NCI-H1105 (cell line): Measurements from ENCODE around the gene ADRA2C.

Experiments used
- DNase-seq: peaks from one replicate; lab custom pipeline; 2025; lab: John Stamatoyannopoulos, UW

ADRA2C gene

DNA sequence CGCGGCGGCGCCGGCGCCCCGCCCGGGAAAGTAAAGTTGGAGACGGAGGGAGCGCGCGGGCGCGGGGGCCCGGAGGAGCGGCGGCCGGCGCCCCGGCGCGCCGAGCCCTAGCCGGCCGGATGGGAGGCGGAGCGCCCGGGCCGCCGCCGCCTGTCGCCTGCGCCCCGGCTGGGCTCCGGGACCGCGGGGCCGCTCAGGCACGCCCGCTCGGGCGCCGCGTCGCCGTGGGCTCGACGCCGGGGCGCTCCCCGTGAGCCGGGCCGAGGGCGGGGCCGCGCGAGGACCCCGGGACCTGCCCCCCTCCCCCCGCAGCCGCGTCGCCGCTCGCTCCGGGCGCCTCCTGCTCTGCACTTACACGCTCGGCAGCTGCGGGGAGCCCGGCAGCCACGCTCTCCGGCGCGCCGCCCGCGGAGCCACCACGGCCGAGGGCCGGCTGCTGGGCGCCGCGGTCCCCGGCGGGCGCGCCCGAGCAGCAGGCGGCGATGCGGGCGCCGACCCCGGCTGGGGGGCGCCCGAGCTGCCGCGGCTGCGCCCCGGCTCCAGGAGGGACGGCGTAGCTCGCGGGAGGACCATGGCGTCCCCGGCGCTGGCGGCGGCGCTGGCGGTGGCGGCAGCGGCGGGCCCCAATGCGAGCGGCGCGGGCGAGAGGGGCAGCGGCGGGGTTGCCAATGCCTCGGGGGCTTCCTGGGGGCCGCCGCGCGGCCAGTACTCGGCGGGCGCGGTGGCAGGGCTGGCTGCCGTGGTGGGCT is at the start of gene ADRA2C:
TSS of gene ADRA2C (plus strand) at position 350 of the 749 bp plus-strand sequence. CDS start at position 572, 222 bp downstream.
- no peak for DNase-seq

DNA sequence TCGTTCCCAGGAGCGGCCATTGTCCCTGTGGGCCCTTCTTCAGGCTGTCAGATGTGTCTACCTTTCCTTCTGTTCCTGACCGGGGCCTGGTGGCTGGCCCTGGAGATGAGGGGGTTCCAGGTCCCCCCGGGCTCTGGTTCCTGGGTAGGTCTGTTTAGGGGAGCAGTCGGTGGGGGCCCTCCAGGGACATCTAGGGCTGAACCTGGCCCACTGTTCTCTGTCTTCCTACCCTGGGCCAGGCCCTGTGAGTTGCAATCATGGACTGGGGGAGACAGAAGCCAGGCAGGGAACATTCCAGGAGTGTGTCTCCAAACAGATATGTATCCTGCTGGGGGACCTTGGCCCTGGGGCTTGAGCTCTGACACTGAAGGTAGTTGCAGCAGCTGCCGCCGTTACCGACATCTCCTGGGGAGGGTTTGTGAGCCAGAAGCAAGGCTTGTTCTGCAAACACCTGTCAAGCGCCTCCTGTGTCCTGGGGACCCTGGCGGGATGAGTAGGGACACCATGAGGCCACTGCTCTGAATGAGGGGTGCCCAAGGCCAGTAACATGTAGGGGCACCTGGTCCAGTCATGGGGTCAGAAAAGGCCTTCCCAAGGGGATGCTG is 49.5 kb upstream of the ADRA2C start:
- DNase-seq: no peak

DNA sequence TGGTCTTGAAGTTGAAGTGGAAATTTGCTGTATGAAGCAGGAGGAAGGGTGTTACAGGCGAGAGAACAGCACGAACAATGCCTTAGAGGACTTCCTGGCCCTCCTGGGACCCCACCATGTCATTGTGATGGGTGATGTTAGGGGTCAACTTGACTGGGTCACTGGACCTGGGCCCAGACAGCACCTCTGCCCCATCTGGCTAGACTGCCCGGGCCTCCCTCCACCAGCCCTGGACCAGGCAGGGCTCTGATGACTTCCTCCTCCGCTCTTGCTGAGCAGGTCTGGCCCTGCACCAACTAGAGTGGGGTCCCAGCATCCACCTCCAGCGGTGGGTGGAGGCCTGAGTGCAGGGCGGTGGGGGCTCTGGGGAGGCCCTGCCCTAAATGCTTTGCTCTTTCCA is 48.9 kb upstream of the ADRA2C start:
- no peak for DNase-seq

DNA sequence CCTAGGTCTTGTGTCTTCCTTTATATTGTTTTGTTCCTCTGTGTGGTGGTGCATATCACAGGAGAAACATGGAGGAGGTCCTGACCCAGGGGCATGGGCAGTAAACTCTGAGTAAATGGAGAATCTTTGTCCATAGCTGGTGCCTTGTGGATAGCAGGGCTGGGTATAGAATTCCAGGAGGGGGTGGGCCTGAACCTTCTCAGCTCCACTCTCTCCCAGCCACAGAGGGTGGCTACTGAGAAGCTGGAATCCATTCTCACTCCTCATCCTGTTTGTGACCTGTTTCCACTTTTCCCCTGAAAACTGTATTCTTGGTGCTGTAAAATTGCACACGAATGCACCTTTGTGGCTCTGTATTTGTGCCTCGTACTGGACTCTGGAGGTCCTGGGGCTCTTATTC is 47.7 kb upstream of the ADRA2C start:
- DNase-seq: no peak

DNA sequence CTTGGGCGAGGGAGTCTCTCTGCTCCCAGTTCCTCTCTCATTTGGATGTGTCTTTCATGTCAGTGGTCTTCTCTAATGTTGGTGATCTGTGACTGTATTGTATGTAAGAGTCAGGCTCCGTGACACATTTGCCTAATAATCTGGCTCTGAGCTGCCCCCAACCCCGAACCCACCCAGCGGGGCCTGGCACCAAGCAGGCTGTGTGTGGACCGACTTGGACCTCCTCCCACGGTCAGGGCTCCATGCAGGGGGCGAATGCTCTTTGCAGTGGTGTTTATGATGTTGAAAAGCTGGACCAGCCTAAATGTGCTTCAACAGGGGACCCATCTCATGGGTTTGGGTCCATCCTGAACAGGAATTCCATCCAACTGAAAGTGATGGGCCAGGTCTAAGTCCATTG is 47.0 kb upstream of the ADRA2C start:
- no peak for DNase-seq

DNA sequence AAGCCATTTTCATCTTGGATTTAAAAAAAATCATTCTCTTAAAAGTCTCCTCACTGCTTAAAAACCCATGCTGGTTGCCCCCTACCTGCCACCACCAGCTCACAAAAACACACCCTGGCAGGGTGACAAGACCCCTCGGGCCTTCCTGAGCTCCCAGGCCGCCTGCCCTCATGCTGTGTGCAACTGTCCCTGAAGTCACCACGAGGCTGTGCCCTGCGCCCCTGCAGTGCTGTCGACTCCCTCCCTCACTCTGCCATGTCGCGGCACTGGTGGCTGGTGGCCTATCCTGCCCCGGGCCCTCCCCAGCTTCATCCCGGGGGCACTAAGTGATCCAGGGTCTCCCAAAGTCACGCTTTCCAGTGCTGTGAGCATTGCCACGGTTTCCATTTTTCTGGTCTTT is 46.3 kb upstream of the ADRA2C start:
- DNase-seq: no peak

DNA sequence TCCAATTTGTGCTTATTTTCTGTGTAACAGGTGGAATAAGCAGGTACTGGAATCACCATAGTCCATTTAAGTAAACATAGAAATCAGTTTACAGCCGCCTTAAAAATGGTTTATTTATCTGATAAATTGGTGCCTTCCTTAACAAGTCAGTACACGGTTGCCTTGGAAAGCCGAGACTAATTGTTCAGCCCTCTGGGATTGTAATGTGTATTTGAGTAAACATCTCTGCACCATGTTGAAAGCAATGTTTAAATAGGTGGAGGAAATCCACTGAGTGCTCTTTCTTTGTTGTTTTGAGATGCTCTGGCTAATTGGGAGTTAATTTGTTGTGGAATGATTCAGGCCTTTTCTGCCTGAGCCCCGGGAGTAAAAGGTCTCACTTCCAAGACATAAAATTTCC is 45.7 kb upstream of the ADRA2C start:
- DNase-seq: peak; percentile 39

DNA sequence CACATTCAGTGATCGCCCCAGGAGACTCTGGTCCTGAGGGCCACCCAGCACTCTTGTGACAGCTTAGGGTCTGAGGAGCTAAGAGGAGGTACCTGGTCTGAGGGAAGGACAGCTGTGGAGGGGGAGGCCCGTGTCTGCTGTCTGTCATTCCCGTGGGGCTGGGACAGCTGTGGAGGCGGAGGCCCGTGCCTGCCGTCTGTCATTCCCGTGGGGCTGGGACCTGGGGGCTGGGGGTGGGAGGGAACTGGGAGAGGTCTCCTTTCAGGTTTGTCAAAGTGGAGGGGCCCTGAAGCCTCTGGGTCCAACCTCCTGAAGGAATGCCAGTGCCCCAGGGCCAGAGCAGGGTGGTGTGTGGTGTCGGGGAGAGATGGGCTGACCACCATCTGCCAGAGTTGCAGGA is 45.0 kb upstream of the ADRA2C start:
- DNase-seq: no peak

DNA sequence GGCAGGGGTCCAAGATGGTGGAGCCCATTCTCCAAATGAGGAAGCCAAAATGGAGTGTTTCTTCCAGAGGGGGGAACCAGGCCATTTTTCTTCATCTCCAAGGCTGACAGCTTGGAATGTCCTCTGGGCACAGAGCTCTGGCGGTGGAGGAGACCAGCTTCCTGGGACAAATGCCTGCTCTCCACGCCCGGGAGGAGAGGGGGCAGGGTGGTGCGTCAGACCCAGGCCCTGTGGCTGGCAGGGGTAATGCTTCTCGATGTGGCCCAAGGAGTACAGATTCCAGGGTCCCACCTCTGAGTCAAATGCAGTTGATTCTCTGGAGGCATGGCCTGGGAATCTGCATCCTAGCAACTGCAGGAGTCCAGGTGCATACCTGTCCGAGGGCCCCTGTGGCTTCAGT is 44.6 kb upstream of the ADRA2C start:
- DNase-seq: no peak

DNA sequence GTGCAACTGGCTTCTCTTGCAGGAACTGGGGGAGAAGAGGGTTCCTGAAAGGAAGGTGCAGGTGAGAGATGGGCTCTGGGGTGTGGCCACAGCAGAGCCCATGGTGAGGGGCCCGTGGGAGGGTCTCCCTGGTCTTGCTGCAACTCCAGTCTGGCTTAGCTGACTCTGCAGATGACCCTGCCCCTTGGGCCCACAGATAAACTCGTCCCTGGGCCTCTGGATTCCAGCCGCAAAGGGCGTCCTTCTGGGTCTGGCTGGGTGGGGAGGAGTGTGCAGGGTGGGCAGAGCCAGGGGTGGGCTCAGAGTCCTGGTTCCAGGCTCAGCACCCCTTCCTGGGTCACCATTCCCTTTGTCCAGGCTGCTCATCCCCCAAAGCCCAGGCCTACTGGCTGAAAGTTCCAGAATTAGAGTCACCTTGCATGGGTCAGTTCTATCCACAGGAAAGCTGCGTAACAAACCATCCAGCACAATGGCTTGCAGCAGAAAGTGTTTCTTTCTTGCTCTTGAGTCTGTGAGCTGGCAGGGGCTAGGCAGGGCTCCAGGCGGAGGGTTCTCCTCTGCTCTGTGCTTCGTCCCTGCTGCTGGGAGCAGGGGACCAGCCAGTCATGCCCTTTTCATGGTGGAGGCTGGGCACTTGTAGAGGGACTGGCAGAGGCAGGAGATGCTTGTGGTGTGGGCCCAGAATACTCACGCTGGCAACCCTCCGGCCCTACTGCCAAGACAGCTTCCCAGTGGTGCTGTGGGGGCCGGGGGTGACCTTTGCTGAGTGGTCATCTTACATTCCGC is 43.5 kb upstream of the ADRA2C start:
- DNase-seq: no peak

DNA sequence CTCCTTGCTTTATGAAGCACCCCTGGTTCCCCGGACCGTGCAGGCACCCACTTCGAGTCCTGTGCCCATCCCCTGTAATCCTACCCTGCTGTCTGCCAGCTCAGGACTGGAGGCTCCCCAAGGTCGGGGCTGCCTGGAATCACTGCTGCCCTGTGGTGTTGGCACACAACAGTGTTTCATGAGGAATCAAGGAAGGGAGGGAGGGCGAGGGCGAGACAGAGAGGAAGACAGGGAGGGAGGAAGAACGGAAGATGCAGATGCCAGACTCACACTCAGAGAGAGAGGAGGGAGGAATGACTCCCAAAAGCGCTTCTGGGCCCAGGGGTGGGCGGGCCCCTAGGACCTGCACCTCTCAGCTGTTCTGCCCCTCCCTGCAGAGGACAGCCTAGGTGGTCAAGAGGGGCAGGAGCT is 42.9 kb upstream of the ADRA2C start:
- DNase-seq: no peak

DNA sequence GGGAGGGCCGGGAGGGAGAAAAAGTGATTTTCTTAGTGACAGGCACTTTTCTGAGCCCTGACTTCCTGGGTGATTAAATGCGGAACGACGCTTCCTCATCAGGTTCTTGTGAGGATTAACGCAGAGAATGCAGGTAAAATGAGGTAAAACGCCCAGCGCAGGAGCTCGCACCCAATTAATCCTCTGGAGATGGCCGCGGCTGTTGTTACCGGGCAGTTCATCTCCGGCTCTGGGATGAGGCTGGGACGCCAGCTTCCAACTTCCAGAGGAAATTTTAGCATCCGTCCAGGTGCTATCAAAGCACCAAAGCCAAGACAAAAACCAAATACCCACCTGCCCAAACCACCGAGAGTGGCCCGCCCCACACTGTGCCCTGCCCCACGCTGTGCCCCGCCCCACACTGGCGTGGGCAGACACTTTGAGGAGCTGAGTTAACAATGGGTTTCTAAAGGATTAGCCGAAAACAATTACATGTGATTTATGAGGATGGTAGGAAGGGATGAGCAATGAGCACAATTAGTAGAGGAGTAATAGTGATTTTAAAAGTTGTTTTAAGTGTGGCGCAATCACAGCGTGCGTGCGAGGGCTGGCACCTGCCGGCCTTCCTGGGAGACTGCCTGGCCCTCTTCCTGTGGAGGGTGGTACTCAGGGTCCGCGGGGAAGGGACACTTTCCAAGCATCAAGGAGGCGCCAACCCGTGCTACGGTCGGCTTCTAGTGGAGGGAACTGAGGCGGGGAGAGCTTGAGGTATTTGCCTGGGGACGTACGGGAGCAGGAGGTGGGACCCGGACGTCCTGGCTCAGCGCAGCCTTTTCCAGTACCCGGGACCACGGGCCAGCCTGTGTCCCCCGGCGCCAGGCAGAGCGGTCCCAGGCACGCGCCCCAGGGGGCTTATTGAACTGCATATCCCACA is 41.6 kb upstream of the ADRA2C start:
- no peak for DNase-seq

DNA sequence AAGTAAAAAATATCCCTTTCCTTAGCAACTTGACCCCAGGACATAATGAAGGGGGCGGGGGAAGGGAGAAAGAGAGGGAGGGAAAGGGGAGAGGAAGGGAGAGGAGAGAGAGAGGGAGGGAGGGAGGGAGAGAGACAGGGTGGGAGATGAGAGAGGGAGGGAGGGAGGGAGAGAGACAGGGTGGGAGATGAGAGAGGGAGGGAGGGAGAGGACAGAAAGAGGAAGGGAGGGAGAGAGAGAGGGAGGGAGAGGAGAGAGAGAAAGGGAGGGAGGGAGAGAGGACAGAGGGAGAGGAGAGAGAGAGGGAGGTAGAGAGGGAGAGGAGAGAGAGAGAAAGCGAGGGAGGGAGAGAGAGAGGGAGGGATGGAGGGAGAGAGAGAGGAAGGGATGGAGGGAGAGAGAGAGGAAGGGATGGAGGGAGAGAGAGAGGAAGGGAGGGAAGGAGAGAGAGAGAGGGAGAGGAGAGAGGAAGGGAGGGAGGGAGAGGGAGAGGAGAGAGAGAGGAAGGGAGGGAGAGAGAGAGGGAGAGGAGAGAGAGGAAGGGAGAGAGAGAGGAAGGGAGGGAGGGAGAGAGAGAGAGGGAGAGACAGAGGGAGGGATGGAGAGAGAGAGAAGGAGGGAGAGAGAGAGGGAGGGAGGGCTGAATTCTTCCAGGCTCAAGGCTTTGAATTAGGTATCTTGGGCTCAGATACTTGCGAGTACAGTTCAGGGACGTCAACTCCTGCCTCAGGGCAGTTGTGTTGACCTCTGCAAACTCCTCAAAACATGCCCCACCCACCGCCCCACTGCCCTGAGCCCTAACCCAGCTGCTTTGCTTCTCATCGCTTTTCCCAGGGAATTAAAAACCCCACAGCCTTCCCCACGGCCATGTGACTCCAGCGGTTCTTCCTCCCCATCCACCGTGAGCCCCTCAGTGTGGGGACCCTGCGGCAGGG is 40.0 kb upstream of the ADRA2C start:
- no peak for DNase-seq

DNA sequence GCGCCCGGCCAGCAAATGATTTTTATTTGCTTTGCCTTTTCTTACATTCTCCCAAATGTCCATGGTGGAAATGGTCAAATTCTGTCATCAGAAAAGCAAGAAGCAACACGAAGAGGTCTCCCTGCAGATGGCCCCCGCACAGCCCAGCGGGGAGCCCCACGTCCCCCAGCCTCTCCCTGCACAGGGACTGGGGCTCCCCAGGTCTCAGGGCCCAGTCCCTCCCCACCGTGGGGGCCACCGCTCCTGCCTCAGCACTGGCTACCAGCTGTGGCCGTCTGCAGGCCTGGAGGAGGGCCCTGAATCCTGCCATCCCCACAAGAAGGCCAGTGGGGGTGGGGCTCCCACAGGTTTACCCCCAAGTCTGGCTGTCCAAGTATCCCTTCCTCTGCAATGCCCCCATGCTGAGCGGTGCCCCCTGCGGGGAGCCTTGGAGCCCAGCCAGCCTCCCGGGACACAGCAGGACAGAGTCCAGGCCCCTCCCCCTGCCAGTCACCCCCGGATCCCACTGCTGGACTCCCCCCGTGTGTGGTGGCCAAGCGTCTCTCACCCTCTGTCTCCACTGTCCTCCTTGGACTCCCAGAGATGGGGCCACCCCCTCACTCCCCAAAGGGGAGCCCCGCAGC is 38.2 kb upstream of the ADRA2C start:
- DNase-seq: no peak

DNA sequence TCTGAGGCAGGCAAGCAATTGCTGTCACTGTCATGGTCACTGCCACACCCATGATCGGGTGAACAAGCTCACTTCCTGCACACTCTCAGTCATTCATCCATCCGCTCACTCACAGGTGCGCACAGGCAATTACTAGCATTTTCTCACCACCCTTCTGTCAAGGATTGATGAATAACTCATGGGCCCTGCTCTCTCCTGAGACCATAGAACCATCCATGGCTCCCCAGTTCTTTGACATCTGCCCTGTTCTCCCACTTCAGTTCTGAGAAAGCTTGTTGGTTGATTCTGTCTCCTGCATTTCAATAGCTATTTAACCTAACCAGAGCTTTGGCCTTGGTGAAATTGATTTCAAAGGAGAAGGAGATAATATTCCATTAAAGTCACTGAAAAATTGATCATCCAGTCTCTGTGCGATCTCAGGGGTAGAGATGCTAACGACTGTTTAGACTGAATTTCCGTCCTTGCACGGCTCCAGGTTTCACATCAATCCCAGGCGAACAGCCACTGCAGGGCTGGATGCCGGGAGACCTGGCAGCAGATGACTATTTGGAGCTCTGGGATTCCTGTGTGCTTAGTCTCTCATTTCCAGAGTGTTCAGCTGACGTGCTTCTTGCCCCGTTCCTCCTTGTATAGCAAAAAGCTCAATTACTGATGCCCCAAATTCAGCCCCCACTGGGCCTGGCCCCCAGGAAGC is 36.9 kb upstream of the ADRA2C start:
- no peak for DNase-seq

DNA sequence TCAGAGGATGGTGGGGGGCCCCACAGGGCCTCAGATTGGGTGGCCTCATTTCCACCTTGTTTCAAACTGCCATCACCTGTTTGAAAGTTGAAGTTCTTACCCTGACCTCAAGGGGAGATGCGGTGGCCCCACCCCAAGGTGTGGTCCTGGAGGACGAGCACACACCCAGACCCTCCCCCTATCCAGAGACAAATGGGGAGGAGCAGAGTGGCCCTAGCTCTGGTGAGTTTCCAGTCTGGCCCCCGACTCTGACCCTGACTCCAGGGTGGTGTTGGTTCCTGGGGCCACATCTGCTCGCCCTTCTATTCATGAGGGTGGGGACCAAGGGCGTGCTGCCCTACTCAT is 36.3 kb upstream of the ADRA2C start:
- DNase-seq: no peak

DNA sequence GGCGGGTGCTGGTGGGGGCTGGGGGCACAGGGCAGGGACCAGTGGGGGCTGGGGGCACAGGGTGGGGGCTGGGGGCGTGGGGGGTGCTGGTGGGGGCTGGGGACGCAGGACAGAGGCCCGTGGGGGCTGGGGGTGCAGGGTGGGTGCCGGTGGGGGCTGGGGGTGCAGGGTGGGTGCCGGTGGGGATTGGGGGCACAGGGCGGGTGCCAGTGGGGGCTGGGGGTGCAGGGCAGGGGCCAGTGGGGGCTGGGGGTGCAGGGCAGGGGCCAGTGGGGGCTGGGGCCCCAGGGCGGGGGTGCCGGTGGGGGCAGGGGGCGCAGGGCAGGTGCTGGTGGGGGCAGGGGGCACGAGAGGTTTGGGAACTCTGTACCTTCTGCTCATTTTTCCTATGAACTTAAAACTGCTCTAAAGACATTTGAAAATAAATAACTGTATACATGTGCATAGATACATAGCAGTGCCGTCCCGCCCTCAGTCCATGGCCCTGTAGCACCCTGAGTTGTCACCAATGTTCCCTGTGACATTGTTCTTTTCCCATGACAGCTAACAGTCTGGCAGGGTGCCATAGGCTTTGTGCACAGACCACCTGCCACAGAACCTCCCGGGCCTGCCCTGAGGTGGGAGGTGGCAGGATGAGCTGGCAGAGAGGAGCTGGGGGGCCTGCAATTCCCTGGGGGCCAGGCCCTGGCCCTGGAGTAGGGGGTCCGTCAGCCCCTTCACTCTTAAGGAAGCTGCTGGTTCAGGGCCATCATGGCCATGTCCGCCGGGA is 35.6 kb upstream of the ADRA2C start:
- no peak for DNase-seq

DNA sequence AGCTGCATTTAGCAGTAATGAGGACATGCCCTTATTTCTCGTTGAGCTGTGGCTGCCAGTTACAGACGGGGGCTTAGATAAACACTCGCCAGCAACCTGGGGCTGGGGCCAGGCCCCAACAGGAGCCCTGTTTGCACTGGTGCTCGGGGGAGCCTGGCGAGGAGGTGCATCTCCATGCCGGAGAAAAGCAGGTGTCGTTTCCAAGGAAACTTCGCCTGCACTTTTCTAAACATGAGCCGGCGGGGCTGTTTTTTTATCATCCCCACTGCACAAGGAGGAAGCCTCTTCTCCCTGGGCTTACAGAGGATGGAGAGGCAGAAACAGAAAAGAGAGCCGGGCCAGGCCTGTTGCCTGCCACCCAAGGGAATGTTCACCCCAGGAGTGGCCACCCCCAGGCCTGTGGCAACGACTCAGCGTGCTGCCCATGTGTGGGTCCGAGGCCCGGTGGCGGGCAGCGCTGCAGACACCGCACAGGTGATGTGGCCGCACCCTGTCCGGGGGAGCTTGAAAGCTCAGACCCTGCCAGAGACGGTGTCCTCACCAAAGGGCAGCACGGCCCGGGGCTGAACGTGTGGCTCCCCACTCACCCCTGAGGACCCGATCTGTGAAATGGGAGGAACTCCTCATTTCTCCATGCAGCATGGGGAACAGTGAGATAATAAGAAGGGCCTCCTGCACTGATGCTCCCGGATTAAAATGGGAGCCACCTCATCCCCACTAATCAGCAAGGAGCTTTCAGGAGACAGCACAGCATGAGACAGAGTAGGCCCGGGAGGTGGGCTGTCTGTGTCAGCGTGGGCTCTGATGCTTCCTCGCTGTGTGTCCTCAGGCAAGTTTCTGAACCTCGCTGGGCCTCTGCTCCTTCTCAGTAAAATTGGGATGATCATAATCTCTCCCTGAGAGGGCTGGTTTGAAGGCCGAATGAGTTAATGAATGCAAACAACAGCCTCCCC is 33.8 kb upstream of the ADRA2C start:
- no peak for DNase-seq
